HG02943 (cell line): Measurements from ENCODE around the gene CYP1A2.
"Not testable (repeated sequence)": the region's sequence is repeated elsewhere in the genome, so short reads cannot be mapped to it uniquely, and the experiment has no call there.

Source experiments
- ATAC-seq: cut with Tn5 transposase; IDR thresholded peaks from one replicate; pipeline ENCODE4 v1.9.1; 2021; ENCODE audit warnings: mild to moderate bottlenecking, low read depth, moderate library complexity; ENCODE audit not compliant: unreplicated experiment

The CYP1A2 gene

GRCh38 chr15:74748322-74748946 lies at the start of gene CYP1A2:
Gene CYP1A2, plus strand, starts transcription at chr15:74748845. Its CDS starts 894 bp downstream, at chr15:74749739.
- no peak for ATAC-seq

GRCh38 chr15:74709011-74709410 lies 39.6 kb upstream of the CYP1A2 start:
- ATAC-seq = no peak

GRCh38 chr15:74709892-74710291 lies 38.8 kb upstream of the CYP1A2 start:
- ATAC-seq = no peak

- ATAC-seq = no peak
These were observed 38.1 kb upstream of the CYP1A2 start for GRCh38 chr15:74710319-74711094.

- ATAC-seq = no peak
These were observed 36.3 kb upstream of the CYP1A2 start for GRCh38 chr15:74712311-74712710.

- no peak for ATAC-seq
These were observed 32.0 kb upstream of the CYP1A2 start for GRCh38 chr15:74716651-74717050.

- no peak for ATAC-seq
These were observed 26.1 kb upstream of the CYP1A2 start for GRCh38 chr15:74722591-74722990.

- no peak for ATAC-seq
These were observed 25.5 kb upstream of the CYP1A2 start for GRCh38 chr15:74723187-74723586.

GRCh38 chr15:74723754-74724334 lies 24.8 kb upstream of the CYP1A2 start:
- no peak for ATAC-seq

GRCh38 chr15:74724570-74725224 lies 23.9 kb upstream of the CYP1A2 start:
- no peak for ATAC-seq

GRCh38 chr15:74725225-74725774 lies 23.3 kb upstream of the CYP1A2 start, which contains the start of gene CYP1A1:
Gene CYP1A1, minus strand, starts transcription at chr15:74725528. Its CDS starts 2,431 bp downstream, at chr15:74723097.
- no peak for ATAC-seq

GRCh38 chr15:74725845-74726773 lies 22.5 kb upstream of the CYP1A2 start:
- ATAC-seq = no peak

- ATAC-seq = no peak
These were observed 21.9 kb upstream of the CYP1A2 start for GRCh38 chr15:74726774-74727164.

GRCh38 chr15:74727727-74728126 lies 20.9 kb upstream of the CYP1A2 start:
- no peak for ATAC-seq

- not testable (repeated sequence) for ATAC-seq
These were observed 19.9 kb upstream of the CYP1A2 start for GRCh38 chr15:74728699-74729098.

GRCh38 chr15:74729372-74729771 lies 19.3 kb upstream of the CYP1A2 start:
- not testable (repeated sequence) for ATAC-seq

GRCh38 chr15:74730619-74731316 lies 17.9 kb upstream of the CYP1A2 start:
- ATAC-seq = no peak

- no peak for ATAC-seq
These were observed 15.8 kb upstream of the CYP1A2 start for GRCh38 chr15:74732846-74733245.

GRCh38 chr15:74733269-74733668 lies 15.4 kb upstream of the CYP1A2 start:
- ATAC-seq = no peak
